Measurements from ENCODE around the gene ZG16B. TPM values are rescaled to one million over a fixed set of nuclear protein-coding genes. Genes with fewer than 3 reads are reported as not detected.

Gene ZG16B
- total and polyA plus RNA-seq, 8 donors = 0.27 to 1.4 (median 0.63) TPM

DNA sequence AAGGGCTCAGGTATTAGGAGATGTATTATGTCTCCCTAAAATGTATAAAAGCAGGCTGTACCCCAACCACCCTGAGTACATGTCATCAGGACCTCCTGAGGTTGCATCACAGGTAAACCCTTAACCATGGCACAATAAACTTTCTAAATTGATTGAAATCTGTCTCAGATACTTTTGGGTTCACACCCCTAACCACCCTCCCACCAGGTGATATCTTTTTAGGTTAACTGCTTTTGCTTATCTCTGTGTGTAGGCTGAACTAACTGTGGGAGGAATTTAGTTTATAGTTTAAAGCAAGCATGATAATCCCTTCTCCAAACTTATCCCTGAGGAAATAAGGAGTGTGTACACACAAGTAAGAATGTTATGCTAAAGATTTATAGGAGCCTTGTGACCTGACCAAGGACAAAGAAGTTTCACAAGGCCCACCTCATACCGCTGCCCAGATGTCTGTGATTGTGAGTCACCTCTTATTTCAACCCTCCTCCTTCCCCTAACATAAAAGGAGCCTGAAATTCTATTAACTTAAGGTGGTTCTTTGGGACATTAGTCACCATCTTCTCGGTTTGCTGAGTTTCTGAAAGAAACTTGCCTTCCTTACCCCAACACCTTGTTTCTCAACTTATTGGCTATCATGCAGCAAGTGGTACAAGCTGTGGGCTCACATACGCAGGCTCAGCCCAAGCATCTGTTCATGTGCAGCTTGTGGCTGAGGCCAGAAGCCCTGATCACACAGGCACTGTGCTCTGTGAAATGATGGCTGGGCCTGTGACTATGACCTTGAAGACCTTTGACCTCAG, 16.6 kb downstream of the ZG16B start:
- no peak overlapping the region for H3K27ac ChIP-seq
- H3K27me3 ChIP-seq = peaks cover 0 to 21% of the 10 kb centered on the region in 2 donors
- TF ChIP-seq, protein P1, sequence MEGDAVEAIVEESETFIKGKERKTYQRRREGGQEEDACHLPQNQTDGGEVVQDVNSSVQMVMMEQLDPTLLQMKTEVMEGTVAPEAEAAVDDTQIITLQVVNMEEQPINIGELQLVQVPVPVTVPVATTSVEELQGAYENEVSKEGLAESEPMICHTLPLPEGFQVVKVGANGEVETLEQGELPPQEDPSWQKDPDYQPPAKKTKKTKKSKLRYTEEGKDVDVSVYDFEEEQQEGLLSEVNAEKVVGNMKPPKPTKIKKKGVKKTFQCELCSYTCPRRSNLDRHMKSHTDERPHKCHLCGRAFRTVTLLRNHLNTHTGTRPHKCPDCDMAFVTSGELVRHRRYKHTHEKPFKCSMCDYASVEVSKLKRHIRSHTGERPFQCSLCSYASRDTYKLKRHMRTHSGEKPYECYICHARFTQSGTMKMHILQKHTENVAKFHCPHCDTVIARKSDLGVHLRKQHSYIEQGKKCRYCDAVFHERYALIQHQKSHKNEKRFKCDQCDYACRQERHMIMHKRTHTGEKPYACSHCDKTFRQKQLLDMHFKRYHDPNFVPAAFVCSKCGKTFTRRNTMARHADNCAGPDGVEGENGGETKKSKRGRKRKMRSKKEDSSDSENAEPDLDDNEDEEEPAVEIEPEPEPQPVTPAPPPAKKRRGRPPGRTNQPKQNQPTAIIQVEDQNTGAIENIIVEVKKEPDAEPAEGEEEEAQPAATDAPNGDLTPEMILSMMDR (IDR thresholded peaks at IDR 0.05) = no peak
- H3K4me1 ChIP-seq = peaks cover 5 to 12% of the 10 kb centered on the region in 2 donors
- H3K4me3 ChIP-seq = no peak overlapping the region
- intact Hi-C loops (cut with DNase I) = no loop called here
- DNase-seq (no peak), ATAC-seq (no peak)
- H3K9me3 ChIP-seq = no peaks in the 10 kb centered on the region
- no peaks in the 10 kb centered on the region for H3K36me3 ChIP-seq

DNA sequence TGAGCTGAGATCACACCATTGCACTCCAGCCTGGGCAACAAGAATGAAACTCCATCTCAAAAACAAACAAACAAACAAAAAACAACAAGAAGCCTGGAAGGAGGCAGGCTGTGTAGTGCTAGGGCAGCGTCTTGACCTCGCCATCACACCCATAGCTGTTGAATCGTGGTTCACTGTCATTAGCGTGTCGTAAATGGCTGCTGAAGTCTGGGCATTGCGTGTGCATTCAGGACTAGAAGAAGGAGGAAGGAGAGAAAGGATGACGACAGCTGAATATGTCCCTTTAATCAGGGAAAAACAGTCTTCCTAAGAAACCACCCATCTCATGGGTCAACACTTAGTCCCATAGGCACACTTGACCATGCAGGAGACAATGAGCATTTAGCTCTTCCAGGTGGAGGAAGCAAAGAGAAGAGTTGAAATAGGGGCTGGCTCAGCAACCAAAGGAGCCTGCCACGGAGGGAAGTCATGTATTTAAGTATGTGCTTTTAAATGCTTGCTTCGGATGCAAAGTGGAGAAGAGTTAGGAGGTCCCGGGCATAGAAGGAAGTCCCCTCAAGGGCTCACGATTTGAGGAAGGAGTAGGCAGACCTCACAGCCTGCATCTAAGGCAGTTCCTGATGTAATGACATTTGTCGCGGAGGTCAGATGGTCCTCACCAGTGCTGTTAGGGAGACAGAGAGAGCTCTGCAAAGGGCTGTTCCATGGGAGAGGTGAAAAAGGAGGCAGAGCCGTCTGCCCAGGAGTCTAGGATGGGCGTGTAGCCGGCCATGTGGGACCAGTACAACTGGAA, 19.0 kb downstream of the ZG16B start:
- Histone ChIP-seq H3K4me1 (no peaks in the 10 kb centered on the region), H3K4me3 (no peak overlapping the region), H3K27ac (no peak overlapping the region), H3K9me3 (peaks cover 0 to 3% of the 10 kb centered on the region in 2 donors), H3K36me3 (no peaks in the 10 kb centered on the region), H3K27me3 (peaks cover 0 to 42% of the 10 kb centered on the region in 2 donors)
- DNase-seq (peak in 1 of 4 donors; percentile 28), ATAC-seq (no peak)
- intact Hi-C loops (cut with DNase I) = no loop called here
- TF ChIP-seq, protein P1 (IDR thresholded peaks at IDR 0.05) = no peak

DNA sequence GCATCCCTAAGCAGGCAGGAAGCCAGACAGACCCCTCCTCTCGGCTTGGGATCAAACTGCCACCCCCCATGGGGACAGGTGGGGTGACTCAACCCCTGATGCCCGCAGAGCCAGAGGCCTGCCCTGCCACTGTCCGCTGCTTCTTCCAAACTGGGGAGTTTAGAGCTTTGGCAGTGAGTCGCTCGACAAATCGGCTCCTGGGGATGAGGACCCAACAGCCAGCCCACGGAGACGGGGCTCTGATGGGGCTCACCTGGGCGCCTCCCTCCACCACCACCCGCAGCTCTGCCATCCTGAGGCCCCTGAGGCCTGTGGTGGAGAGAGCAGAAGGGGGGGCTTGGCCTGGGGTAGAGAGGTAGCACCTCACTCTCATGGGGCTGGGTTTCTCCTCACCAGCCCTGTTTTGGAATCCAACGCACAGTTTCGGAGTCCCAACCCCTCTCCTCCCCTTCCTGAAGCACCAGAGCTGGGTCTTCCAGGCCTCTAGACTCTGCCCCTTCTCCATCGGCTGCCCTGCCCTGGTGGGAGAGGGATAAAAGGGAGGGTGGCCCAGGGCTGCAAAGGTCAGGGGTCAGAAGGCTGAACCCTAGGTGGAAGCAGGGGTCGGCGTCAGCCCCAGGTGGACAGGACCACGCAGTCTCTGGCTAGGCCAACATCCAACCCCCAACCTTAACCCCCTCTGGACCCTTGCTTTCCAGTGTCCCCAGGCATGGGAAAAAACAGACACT, 22.1 kb downstream of the ZG16B start:
- H3K27ac ChIP-seq = no peak overlapping the region
- H3K4me1 ChIP-seq = no peaks in the 10 kb centered on the region
- intact Hi-C loops (cut with DNase I) = no loop called here
- peaks cover 0 to 5% of the 10 kb centered on the region in 2 donors for H3K36me3 ChIP-seq
- ATAC-seq (no peak), DNase-seq (peak in 1 of 4 donors; percentile 61)
- peaks cover 0 to 49% of the 10 kb centered on the region in 2 donors for H3K27me3 ChIP-seq
- H3K9me3 ChIP-seq = peaks cover 0 to 12% of the 10 kb centered on the region in 2 donors
- TF ChIP-seq, protein P1 (IDR thresholded peaks at IDR 0.05) = no peak
- no peak overlapping the region for H3K4me3 ChIP-seq

DNA sequence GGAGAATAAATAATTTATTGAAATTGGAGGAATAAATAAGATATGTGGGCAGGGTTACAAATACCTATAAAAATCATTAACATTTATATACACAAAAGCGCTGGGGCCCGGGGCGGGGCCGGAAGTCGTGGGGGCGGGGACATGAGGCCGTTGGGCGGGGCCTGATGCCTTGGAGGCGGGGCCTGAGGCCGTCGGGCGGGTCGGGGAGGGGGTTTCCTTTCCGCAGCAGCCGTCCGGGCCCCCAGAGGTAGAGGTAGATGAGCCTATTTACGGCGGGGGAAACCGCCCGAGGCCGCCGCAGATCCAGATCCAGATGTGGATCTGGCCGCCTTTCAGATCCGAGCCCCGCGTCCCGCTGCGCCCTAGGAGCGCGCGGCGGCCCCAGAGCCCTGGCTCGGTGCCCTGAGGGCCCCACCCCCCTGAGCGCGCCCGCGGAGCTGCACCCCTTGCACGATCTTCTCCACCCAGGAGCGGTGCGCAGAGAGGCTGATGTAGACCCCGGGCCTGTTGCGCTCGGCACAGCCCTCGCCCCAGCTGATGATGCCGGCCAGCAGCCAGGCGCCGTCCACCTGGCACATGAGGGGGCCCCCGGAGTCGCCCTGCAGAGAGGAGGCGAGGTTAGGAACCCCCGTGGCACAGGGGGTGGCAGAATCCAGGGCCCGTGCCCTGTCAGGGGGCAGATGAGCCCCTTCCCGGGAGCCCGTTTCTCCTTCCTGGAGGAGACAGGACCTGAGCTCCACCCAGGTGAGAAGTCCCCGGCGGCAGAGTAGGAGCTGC, 22.8 kb downstream of the ZG16B start:
- Histone ChIP-seq H3K4me3 (no peak overlapping the region), H3K4me1 (peaks cover 0 to 5% of the 10 kb centered on the region in 2 donors), H3K36me3 (peaks cover 0 to 5% of the 10 kb centered on the region in 2 donors), H3K27ac (no peak overlapping the region), H3K27me3 (peaks cover 0 to 56% of the 10 kb centered on the region in 2 donors), H3K9me3 (peaks cover 0 to 12% of the 10 kb centered on the region in 2 donors)
- ATAC-seq (no peak), DNase-seq (peak in 1 of 4 donors; percentile 70)
- TF ChIP-seq, protein P1 (IDR thresholded peaks at IDR 0.05) = no peak
- intact Hi-C loops (cut with DNase I) = no loop called here
